Endothelial cell of coronary artery (primary cell): Measurements from ENCODE around the gene BCL7A. TPM values are rescaled to one million over a fixed set of nuclear protein-coding genes. Genes with fewer than 3 reads are reported as not detected.

Experiments used
- total RNA-seq: library from RNA; depleted of rRNA; stranded (reverse); fragments of >200 nt; gene quantifications from 2 replicates; pipeline ENCODE4 v1.2.3, GENCODE V29; 2014

BCL7A gene
- total RNA-seq = 6.2 and 7.2 TPM in 2 replicates

GRCh38 chr12:122021822-122022392 is at the start of gene BCL7A:
Gene BCL7A (plus strand): TSS chr12:122021884. CDS start chr12:122022092, 208 bp downstream.

GRCh38 chr12:122078141-122079032 is 56.7 kb downstream of the BCL7A start, which contains the start of gene MLXIP:
Gene MLXIP (plus strand): TSS chr12:122078756. CDS start chr12:122078854, 98 bp downstream.

Other genes with a start within 250 kb of the BCL7A start
- 6.0 and 6.6 TPM in 2 replicates for gene RHOF, start 228.2 kb upstream of the BCL7A start, total RNA-seq
- gene SETD1B, start 217.9 kb upstream of the BCL7A start, total RNA-seq = 1.9 and 2.7 TPM in 2 replicates
- not detected in 2 replicates for gene HPD, start 163.0 kb upstream of the BCL7A start, total RNA-seq
- 126 and 137 TPM in 2 replicates for gene PSMD9, start 133.1 kb upstream of the BCL7A start, total RNA-seq
- gene CFAP251, start 103.3 kb upstream of the BCL7A start, total RNA-seq = 1.1 and 2.7 TPM in 2 replicates
- 12.9 and 23.8 TPM in 2 replicates for gene MLXIP, start 56.9 kb downstream of the BCL7A start, total RNA-seq
- gene IL31, start 152.3 kb downstream of the BCL7A start, total RNA-seq = not detected in 2 replicates
- gene LRRC43, start 161.2 kb downstream of the BCL7A start, total RNA-seq = 0.72 and 0.85 TPM in 2 replicates
- under 0.01 TPM in 2 replicates for gene B3GNT4, start 181.8 kb downstream of the BCL7A start, total RNA-seq
- 58.9 and 64.1 TPM in 2 replicates for gene DIABLO, start 204.2 kb downstream of the BCL7A start, total RNA-seq
- gene VPS33A, start 244.6 kb downstream of the BCL7A start, total RNA-seq = 18.0 and 18.2 TPM in 2 replicates